KMS-11 (cell line): ENCODE data around the gene BBOX1.

ENCODE experiments used
- H2AFZ ChIP-seq: fragments of 200-600 bp; sonication (generic); 2 replicates; pipeline ENCODE4 v1.6.1; 2016; ENCODE audit warnings: antibody characterized with exemption, mixed run types, low read depth
- H3K27ac ChIP-seq: fragments of 200-600 bp; sonication (generic); 2 replicates; pipeline ENCODE4 v1.6.1; 2016; ENCODE audit warnings: mild to moderate bottlenecking, mixed run types
- H3K27me3 ChIP-seq: fragments of 200-600 bp; sonication (generic); 2 replicates; pipeline ENCODE4 v1.6.1; 2017; ENCODE audit warnings: mild to moderate bottlenecking, low read depth, mixed run types, moderate library complexity; ENCODE audit not compliant: insufficient read depth
- H3K36me3 ChIP-seq: fragments of 200-600 bp; sonication (generic); 2 replicates; pipeline ENCODE4 v1.6.1; 2017; ENCODE audit warnings: mild to moderate bottlenecking, mixed run types; ENCODE audit not compliant: insufficient read depth
- H3K4me1 ChIP-seq: fragments of 200-600 bp; sonication (generic); 2 replicates; pipeline ENCODE4 v1.6.1; 2016; ENCODE audit warnings: mild to moderate bottlenecking, low read depth, mixed run types; ENCODE audit not compliant: poor library complexity, severe bottlenecking
- H3K4me2 ChIP-seq: fragments of 200-600 bp; sonication (generic); 2 replicates; pipeline ENCODE4 v1.7.0; 2016; ENCODE audit warnings: mild to moderate bottlenecking, mixed run types
- H3K4me3 ChIP-seq: fragments of 200-600 bp; sonication (generic); IDR thresholded peaks from 2 replicates; pipeline ENCODE4 v1.6.1; 2017; ENCODE audit warnings: low read depth, low read length, mixed read lengths; ENCODE audit not compliant: insufficient read depth
- H3K79me2 ChIP-seq: fragments of 200-600 bp; sonication (generic); 2 replicates; pipeline ENCODE4 v1.6.1; 2016; ENCODE audit warnings: low read depth, mixed run types; ENCODE audit not compliant: insufficient read depth
- H3K9ac ChIP-seq: fragments of 200-600 bp; sonication (generic); 2 replicates; pipeline ENCODE4 v1.6.1; 2016; ENCODE audit warnings: mild to moderate bottlenecking, mixed run types
- H4K20me1 ChIP-seq: fragments of 200-600 bp; sonication (generic); 2 replicates; pipeline ENCODE4 v1.6.1; 2016; ENCODE audit warnings: mild to moderate bottlenecking, mixed run types; ENCODE audit not compliant: insufficient read depth
- CTCF ChIP-seq: fragments of 200-600 bp; sonication (generic); conservative IDR thresholded peaks from 2 replicates; pipeline ENCODE4 v1.6.1; 2017; ENCODE audit warnings: low read depth, mild to moderate bottlenecking, antibody characterized with exemption, low read length, moderate library complexity, mixed read lengths

BBOX1 gene

GRCh38 chr11:27041141-27041899 is 705 bp downstream of the BBOX1 start:
- Histone ChIP-seq H3K79me2 (no peaks in the 10 kb centered on the region), H3K36me3 (no peaks in the 10 kb centered on the region), H3K4me3 (no peak overlapping the region), H3K27me3 (no peaks in the 10 kb centered on the region), H3K27ac (no peak overlapping the region), H3K9ac (no peak overlapping the region), H2AFZ (no peak overlapping the region), H3K4me1 (no peaks in the 10 kb centered on the region), H3K4me2 (no peak overlapping the region), H4K20me1 (no peaks in the 10 kb centered on the region)
- TF ChIP-seq CTCF = no peak

GRCh38 chr11:27046956-27047355 is 6.3 kb downstream of the BBOX1 start:
- H3K27ac ChIP-seq = no peak overlapping the region
- H3K9ac ChIP-seq = no peak overlapping the region
- no peaks in the 10 kb centered on the region for H3K36me3 ChIP-seq
- H3K27me3 ChIP-seq = no peaks in the 10 kb centered on the region
- no peak overlapping the region for H3K4me2 ChIP-seq
- no peak for TF ChIP-seq CTCF
- H3K4me1 ChIP-seq = no peaks in the 10 kb centered on the region
- no peaks in the 10 kb centered on the region for H4K20me1 ChIP-seq
- no peak overlapping the region for H2AFZ ChIP-seq
- no peak overlapping the region for H3K4me3 ChIP-seq
- H3K79me2 ChIP-seq = no peaks in the 10 kb centered on the region

- H3K4me2 ChIP-seq = no peak overlapping the region
- H2AFZ ChIP-seq = no peak overlapping the region
- no peaks in the 10 kb centered on the region for H3K79me2 ChIP-seq
- H3K27ac ChIP-seq = no peak overlapping the region
- TF ChIP-seq CTCF = no peak
- H3K36me3 ChIP-seq = no peaks in the 10 kb centered on the region
- H4K20me1 ChIP-seq = no peaks in the 10 kb centered on the region
- H3K4me3 ChIP-seq = no peak overlapping the region
- no peaks in the 10 kb centered on the region for H3K27me3 ChIP-seq
- no peak overlapping the region for H3K9ac ChIP-seq
- H3K4me1 ChIP-seq = no peaks in the 10 kb centered on the region
Measured at GRCh38 chr11:27052668-27053067, 12.1 kb downstream of the BBOX1 start.

GRCh38 chr11:27055065-27055682 is 14.6 kb downstream of the BBOX1 start:
- Histone ChIP-seq H3K4me2 (no peak overlapping the region), H3K4me1 (no peaks in the 10 kb centered on the region), H3K36me3 (no peaks in the 10 kb centered on the region), H2AFZ (no peak overlapping the region), H3K27me3 (no peaks in the 10 kb centered on the region), H3K9ac (no peak overlapping the region), H3K4me3 (no peak overlapping the region), H3K79me2 (no peaks in the 10 kb centered on the region), H4K20me1 (no peaks in the 10 kb centered on the region), H3K27ac (no peak overlapping the region)
- TF ChIP-seq CTCF = no peak
